Measurements from ENCODE around the gene PCBD1.

Gene PCBD1

GRCh38 chr10:70887804-70888800 is at the start of gene PCBD1:
PCBD1 (minus strand) TSS chr10:70888565; CDS start chr10:70888533, 32 bp downstream.
- Histone ChIP-seq H3K27ac (peak within 1 kb of the TSS; percentile 93), H3K27me3 (ENCODE audit: insufficient read depth, low read depth, severe bottlenecking) (no peaks in the 10 kb centered on the region), H3K4me3 (ENCODE audit: low read depth, low read length) (peak within 1 kb of the TSS; percentile 56), H3K9me3 (ENCODE audit: severe bottlenecking) (peaks cover 3% of the 10 kb centered on the region), H3K36me3 (peaks cover 31% of the 10 kb centered on the region)
- DNase-seq: peak; percentile 86
- TF ChIP-seq CTCF (IDR thresholded peaks at IDR 0.05; ENCODE audit: low read depth, low read length): no peak

GRCh38 chr10:70937661-70938060 is 49.3 kb upstream of the PCBD1 start:
- DNase-seq: no peak
- H3K9me3 ChIP-seq (ENCODE audit: severe bottlenecking): no peaks in the 10 kb centered on the region
- H3K27me3 ChIP-seq (ENCODE audit: insufficient read depth, low read depth, severe bottlenecking): no peaks in the 10 kb centered on the region
- H3K4me3 ChIP-seq (ENCODE audit: low read depth, low read length): no peak overlapping the region
- no peaks in the 10 kb centered on the region for H3K36me3 ChIP-seq
- no peak for TF ChIP-seq CTCF (IDR thresholded peaks at IDR 0.05; ENCODE audit: low read depth, low read length)
- H3K27ac ChIP-seq: no peak overlapping the region

- TF ChIP-seq CTCF (IDR thresholded peaks at IDR 0.05; ENCODE audit: low read depth, low read length): no peak
- no peak overlapping the region for H3K27ac ChIP-seq
- H3K9me3 ChIP-seq (ENCODE audit: severe bottlenecking): no peaks in the 10 kb centered on the region
- H3K36me3 ChIP-seq: no peaks in the 10 kb centered on the region
- no peak overlapping the region for H3K4me3 ChIP-seq (ENCODE audit: low read depth, low read length)
- no peak for DNase-seq
- no peaks in the 10 kb centered on the region for H3K27me3 ChIP-seq (ENCODE audit: insufficient read depth, low read depth, severe bottlenecking)
These were observed 47.7 kb upstream of the PCBD1 start for GRCh38 chr10:70936111-70936510.

GRCh38 chr10:70935631-70936030 is 47.3 kb upstream of the PCBD1 start:
- no peaks in the 10 kb centered on the region for H3K9me3 ChIP-seq (ENCODE audit: severe bottlenecking)
- no peak for TF ChIP-seq CTCF (IDR thresholded peaks at IDR 0.05; ENCODE audit: low read depth, low read length)
- H3K27ac ChIP-seq: 0 out of 2 replicates have a peak overlapping the region, but pooled peaks have one; percentile 29
- peak; percentile 50 for DNase-seq
- H3K27me3 ChIP-seq (ENCODE audit: insufficient read depth, low read depth, severe bottlenecking): no peaks in the 10 kb centered on the region
- H3K4me3 ChIP-seq (ENCODE audit: low read depth, low read length): no peak overlapping the region
- no peaks in the 10 kb centered on the region for H3K36me3 ChIP-seq

- H3K36me3 ChIP-seq: no peaks in the 10 kb centered on the region
- no peak for TF ChIP-seq CTCF (IDR thresholded peaks at IDR 0.05; ENCODE audit: low read depth, low read length)
- H3K27me3 ChIP-seq (ENCODE audit: insufficient read depth, low read depth, severe bottlenecking): no peaks in the 10 kb centered on the region
- no peaks in the 10 kb centered on the region for H3K9me3 ChIP-seq (ENCODE audit: severe bottlenecking)
- no peak overlapping the region for H3K4me3 ChIP-seq (ENCODE audit: low read depth, low read length)
- H3K27ac ChIP-seq: no peak overlapping the region
- no peak for DNase-seq
These were observed 46.8 kb upstream of the PCBD1 start for GRCh38 chr10:70935125-70935625.

All from WERI-Rb-1 (cell line).